Measurements from ENCODE around the gene GRIN3A.
"Not testable (repeated sequence)": the region's sequence is repeated elsewhere in the genome, so short reads cannot be mapped to it uniquely, and the experiment has no call there.

GRIN3A gene

GRCh38 chr9:101578378-101578777, 160.1 kb downstream of the GRIN3A start:
- no peak for DNase-seq (ENCODE audit: low read depth)

GRCh38 chr9:101574731-101575333, 163.6 kb downstream of the GRIN3A start:
- no peak for DNase-seq (ENCODE audit: low read depth)

- DNase-seq (ENCODE audit: low read depth): no peak
These were observed 166.1 kb downstream of the GRIN3A start for GRCh38 chr9:101572316-101572715.

GRCh38 chr9:101571114-101571513, 167.3 kb downstream of the GRIN3A start:
- no peak for DNase-seq (ENCODE audit: low read depth)

GRCh38 chr9:101569741-101570501, 168.5 kb downstream of the GRIN3A start:
- no peak for DNase-seq (ENCODE audit: low read depth)

GRCh38 chr9:101567725-101568350, 170.6 kb downstream of the GRIN3A start:
- no peak for DNase-seq (ENCODE audit: low read depth)

GRCh38 chr9:101566904-101567724, 171.3 kb downstream of the GRIN3A start:
- DNase-seq (ENCODE audit: low read depth): no peak

- no peak for DNase-seq (ENCODE audit: low read depth)
These were observed 174.2 kb downstream of the GRIN3A start for GRCh38 chr9:101564252-101564651.

- DNase-seq (ENCODE audit: low read depth): no peak
These were observed 175.5 kb downstream of the GRIN3A start for GRCh38 chr9:101562966-101563365.

- no peak for DNase-seq (ENCODE audit: low read depth)
These were observed 176.7 kb downstream of the GRIN3A start for GRCh38 chr9:101561740-101562139.

GRCh38 chr9:101549472-101550098, 188.9 kb downstream of the GRIN3A start:
- not testable (repeated sequence) for DNase-seq (ENCODE audit: low read depth)

GRCh38 chr9:101543098-101543735, 195.2 kb downstream of the GRIN3A start:
- no peak for DNase-seq (ENCODE audit: low read depth)

GRCh38 chr9:101540069-101540468, 198.4 kb downstream of the GRIN3A start:
- DNase-seq (ENCODE audit: low read depth): no peak

GRCh38 chr9:101536938-101537337, 201.5 kb downstream of the GRIN3A start:
- DNase-seq (ENCODE audit: low read depth): no peak

- DNase-seq (ENCODE audit: low read depth): no peak
These were observed 202.1 kb downstream of the GRIN3A start for GRCh38 chr9:101536351-101536750.

GRCh38 chr9:101533334-101534204, 204.9 kb downstream of the GRIN3A start, which contains the start of gene RNF20:
TSS of gene RNF20 (plus strand) at chr9:101533853. CDS start at chr9:101535424, 1,571 bp downstream.
- DNase-seq (ENCODE audit: low read depth): peak; percentile 93

GRCh38 chr9:101530076-101530711, 208.3 kb downstream of the GRIN3A start:
- DNase-seq (ENCODE audit: low read depth): no peak

- no peak for DNase-seq (ENCODE audit: low read depth)
These were observed 210.4 kb downstream of the GRIN3A start for GRCh38 chr9:101528015-101528414.

GRCh38 chr9:101527066-101527465, 211.4 kb downstream of the GRIN3A start:
- DNase-seq (ENCODE audit: low read depth): no peak

- DNase-seq (ENCODE audit: low read depth): no peak
These were observed 214.1 kb downstream of the GRIN3A start for GRCh38 chr9:101524371-101524770.

All from HS-27A (cell line).